Activated CD4-positive, alpha-beta T cell treated with anti-CD3 and anti-CD28 coated beads, Interleukin-2, amount 50 U/mL, for 1 hour (primary cell): Measurements from ENCODE around the gene MATN1.

Experiments used
- DNase-seq: peaks from one replicate; pipeline ENCODE4 v3.0.0-alpha.2; 2020

The MATN1 gene

DNA sequence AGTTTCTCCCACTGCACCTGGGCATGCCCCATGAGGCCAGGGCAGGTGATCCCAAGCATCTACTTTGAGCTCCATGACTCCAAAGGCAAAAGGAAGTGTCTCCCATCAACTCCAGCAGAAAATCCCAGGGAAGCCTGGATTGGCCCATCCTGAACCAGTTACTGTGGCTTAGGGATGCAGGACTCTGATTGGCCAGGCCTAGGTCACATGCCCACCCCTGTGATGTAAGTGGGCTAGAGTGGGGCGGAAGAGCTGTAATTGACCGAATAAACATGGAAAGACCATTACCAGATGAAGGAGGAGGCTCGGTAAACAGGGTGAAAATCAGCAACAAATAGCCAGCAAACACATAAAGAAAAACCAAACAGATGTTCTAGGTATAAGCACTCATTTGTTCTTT is 45.2 kb downstream of the MATN1 start:
- no peak for DNase-seq

DNA sequence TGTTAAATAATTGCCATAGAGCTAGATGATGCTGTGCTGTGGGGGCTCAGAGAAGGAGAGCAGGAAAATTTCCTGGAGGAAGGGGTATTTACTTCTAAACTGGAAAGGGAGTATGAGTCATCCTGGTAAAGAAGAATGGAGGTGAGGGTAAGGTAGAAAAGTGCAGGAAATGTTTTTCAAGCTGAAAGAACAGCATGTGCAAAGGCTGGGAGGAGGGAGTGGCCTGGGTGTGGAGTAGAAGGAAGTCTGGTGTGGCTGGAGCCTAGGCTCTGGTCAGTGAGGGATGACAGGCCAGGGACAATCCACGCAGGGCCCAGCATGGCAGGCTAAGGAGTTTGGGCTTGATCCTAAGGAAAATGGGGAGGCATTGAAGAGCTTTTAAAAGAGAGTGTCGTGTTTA is 45.9 kb downstream of the MATN1 start:
- no peak for DNase-seq

DNA sequence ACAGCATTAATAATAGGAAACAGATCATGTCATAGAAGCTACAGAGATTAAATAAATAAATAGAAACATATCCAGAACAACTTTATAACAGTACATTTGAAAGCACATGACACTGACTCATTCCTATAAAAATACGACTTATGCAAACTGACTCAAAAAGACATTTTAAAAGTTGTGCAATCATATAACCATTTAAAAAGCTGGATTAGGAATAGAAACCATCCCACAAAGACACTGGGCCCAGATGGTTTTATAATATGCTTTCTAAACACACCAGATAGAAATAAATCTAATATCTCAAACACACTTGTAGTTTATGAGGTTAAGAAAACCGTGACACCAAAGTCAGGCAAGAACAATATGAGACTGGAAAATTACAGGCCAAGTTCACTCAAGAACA is 47.6 kb downstream of the MATN1 start:
- DNase-seq = no peak

DNA sequence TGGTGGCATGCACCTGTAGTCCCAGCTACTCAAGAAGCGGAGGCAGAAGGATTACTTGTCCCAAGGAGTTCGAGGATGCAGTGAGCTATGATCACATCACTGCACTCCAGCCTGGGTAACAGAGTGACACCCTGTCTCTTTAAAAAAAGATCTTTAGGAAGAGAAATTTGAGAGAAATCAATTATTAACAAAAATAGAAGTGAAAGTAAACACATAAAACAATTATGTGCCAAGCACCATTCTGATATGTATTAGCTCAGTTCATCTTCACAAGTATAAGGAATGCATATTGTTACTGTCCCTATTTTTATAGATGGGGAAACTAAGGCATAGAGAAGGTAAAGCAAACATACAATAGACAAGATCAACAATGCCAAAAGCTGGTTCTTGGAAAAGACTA is 48.1 kb downstream of the MATN1 start:
- no peak for DNase-seq

DNA sequence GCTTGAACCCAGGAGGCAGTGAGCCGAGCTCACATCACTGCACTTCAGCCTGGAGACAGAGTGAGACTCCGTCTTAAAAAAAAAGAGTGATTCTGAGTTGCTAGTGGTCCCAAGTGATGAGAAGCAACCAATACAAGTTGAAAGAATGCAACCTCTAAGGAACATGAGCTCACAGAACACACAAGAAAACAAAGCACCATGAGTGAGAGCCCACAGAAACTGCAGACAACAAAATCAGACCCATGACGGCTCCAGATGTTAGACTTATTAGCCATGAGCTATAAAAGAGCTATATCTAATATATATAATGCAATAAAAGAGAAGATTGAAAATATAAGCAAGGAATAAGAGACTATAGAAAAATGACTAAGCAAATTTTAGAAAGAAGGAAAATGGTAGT is 50.0 kb downstream of the MATN1 start:
- no peak for DNase-seq

DNA sequence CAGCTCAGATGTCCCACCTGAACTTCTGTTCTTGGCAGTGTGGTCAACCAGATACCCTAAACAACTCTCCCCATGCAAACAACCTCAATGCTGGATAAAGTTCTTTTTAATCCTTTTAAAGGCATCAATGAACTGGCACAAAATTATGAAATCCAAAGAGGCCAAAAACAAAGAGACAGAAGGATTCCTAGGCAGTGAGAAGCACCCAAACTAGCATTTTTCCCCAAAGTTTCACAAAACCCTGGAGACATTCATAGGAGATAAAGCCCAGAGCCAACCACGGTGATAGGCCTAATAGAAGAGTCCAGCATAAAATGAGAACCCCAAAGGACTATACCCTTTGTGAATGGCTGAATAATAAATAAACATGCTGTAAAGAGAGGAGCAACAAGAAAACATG is 50.7 kb downstream of the MATN1 start:
- no peak for DNase-seq

DNA sequence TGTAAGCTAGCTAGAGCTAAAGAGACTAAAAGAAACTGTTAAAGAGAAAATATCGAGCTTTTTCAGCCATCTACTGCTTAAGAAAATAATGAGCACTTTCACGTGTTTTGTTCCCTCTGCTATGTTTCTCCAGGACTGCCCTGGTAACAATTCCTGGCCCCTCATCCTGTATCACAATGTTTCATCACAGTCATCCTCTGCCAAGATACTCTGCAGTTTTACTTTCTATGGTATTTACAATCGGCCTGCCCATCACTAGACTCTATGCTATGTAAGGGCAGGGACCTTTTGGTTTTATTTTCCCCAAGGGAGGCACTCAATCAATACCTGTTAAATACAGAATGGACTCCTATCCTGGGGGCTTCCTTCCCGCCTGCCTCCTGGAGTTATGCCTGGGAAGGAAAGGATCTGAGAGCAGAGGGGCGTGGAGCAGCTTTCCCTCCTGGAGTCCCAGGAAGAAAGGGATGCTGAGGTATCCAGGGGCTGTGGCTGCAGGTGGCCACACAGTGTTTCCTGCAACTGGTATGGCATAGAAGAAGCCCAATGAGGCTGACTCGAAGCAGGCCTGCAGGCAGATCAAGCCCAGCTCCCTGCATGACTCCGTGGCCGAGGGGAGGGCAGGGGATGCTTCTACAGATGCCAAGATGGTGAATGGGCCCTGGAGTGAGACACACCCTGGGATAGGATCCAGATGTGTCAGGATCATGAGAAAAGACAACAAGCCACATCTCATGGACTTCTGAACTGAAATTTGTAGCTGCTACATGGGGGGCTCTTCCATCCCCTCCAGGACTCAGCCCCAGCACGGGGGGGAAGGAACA is 52.9 kb downstream of the MATN1 start:
- DNase-seq = no peak

DNA sequence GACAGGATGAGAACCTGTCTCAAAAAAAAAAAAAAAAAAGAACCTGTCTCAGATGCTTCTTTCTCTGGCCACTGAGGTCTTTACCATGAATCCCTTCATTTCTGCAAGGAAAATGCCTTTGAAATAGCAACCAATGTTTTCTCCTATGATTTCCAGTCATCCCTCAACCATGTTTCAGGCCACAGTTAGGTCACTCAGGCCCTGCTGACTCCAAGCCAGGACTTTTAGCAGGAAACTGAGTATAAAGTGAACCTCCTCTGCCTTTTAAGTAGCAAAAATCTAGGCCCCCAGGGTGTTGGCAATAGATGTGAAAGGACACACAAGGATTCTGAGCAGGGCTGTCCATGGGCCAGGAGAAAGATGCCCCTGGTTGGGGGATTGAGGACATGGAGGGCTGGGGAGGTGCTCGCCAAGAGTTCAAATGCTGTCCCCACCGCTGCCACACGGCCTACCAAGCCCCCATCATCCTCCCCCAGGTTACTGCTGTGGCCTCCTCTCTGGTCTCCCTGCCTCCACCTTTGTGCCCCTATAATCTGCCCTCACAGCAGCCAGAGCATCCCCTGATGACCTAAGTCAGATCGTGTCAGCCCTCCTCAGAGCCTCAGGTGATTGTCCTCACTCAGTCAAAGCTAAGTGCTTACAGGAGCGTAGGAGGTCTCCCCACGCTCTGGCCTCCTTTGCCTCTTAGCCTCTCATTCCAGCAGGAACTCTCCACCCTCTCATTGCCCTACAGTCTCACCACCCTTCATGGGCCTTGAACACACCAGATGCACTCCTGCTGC is 54.6 kb downstream of the MATN1 start:
- DNase-seq = no peak

DNA sequence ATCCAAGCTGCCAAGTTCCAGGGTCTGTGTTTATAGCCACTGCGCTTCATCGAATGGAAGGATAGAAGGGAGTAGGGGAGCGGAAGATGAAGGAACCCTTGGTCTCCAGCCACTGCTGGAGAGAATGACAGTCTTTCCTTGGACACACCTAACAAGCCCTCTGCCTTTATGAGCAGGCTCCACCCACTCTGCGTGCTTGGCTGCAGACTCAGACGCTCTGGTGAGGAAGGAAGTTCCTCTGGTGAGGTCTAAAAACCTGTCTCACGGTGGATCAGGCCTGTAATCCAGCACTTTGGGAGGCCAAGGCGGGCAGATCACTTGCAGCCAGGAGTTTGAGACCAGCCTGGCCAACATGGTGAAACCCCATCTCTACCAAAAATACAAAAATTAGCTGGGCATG is 55.4 kb downstream of the MATN1 start:
- no peak for DNase-seq

DNA sequence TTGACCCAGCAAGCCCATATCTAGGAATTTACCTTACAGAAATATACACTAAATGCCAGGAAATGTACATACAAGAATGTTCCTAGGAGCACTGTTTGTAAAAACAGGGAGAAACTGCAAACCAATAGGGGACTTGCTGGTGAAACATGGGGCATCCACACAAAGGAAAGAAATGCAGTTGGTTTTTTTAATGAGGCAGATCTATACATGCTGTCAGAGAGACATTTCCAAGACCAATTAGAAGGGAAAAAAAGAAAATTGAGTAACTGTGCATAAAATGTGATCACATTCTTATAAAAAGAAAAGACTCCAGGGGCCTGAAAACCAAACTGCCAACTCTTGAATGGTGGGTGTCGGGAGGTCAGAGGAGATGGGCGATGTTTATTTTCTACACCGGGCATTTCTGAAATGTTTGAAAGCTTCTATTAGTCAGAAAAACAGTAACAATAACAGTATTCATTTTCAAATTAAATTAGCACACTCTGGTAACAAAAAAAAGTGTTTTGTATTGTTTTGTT is 56.6 kb downstream of the MATN1 start:
- no peak for DNase-seq

DNA sequence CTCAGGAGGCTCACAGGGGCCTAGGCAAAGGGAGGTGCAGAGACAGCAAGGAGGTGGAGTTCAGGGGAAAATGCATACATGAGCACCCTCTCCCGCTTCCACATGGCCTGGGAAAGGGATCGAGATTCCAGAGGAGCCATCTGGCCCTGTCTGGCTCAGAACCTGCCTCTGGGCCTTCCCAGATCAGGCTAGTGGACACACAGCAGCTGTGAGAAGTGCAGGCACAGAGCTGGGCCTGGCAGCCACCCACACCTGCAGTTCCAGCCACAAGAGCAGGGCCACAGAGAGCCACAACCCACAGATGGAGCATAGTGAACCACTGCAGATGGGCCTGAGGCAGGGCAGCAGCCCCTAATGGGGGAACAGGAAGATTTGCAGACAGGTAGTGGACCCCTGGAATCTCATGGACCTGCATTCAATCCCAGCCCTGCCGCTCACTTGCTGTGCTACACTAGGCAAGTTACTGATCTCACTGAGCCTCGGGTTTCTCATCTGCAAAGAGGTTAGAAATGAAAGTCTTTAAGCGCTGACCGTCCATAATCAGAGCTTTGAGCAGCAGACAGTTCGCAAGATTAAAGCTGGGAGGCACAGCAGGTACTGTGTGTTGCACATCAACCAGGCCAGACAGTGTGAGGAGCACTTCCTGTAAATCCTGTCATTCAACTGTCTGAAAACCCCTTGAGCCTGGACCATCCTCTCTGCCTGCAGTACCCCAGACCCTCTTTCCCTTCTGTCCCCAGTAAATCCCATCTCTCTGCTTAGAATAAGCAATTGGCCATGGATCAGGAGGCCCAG is 58.0 kb downstream of the MATN1 start:
- DNase-seq = no peak

DNA sequence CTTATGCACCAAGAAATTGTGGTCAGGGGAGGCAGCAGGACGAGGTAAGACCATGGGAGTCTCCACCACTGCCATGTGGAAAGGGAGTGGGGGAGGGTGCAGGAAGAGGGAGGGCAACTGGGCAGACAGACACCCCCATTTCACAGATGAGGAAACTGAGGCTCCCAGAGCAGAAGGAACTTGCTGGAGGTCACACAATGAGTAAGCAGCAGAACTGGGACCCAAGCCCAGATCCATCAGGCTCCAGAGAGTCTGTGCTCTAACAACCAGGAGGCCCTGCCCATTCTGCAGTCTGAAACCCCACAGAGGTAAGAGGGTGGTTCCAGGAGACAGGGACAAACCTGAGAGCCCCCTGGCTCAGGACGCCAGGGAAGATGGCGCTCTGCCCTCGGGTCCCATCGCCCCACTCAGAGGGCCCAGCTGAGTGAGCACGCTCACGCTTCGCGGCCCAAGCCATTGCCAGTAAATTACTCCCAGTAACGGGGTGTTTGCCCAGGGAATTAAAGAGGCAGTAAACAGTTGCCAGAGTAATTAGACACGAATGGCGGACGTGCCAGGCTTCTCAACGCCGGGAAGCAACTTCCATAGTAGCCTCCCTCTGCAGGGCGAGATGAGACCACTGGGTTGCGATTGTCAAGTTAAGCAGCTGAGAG is 59.2 kb downstream of the MATN1 start:
- no peak for DNase-seq

DNA sequence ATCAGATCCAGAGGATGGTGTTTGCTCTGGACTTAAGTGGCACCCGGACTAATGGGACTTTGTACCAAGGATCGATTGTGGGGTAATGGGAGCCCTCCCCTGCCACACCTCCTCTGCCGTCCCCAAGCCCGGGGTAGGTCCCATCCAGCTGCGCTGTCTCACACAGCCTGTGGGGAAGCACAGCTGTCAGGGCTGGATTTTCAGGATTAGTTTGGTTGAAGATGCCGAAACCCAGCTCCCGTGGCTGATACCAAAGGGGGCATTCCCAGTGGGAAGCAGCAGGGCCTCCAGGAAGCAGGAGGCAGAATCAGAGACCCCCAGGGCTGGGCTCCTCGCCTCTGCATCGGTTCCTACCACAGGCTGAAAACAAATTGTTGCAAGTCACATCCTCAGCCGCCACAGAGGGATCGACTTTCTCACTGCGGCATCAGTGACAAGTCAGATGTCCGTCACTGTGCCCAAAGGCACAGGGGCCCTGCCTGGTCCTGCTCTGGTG is 59.7 kb downstream of the MATN1 start:
- DNase-seq = no peak

DNA sequence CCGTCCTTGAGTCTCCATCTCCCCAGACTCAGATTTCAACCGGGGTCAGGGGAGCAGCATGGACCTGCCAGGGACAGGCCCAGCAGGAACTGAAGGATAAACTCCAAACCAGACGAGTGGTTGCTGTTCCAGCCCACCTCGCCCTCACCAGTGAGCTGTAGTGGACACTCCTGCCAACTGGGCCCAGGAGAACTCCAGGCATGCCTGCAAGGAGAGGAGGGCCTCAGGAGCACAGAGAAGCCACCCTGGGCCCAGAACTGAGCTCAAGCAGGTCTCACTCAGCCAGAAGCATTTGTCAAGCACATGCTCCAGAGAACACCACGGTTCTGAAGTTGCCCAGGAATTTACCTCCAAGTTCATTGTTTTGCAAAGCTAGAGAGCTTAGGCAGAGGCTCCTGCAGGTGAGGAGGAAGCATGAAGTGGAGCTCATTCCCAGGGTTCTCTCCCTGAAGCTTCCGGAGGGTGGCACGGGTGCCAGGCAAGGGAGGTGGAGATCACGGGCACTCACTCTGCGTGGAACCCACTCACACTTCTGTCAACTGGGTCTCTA is 61.0 kb downstream of the MATN1 start:
- DNase-seq = no peak

DNA sequence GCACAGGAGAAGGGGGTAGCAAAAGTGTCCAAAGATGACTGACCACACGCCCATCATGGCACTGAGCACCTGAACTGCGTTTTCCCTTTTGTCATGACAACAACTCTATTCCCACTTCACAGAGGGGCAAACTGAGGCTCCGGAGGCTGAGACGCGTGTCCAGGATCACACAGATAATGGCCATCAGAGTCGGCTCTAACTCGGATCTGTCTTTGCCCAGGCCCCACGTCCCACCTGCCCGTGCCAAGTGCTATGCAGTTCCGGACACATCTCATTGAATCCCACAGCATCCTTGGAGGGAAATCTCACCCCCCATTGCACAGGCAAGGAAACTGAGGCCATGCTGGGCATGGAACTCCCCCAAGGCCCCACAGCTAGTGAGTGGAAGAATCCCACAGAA is 62.1 kb downstream of the MATN1 start:
- DNase-seq = no peak
